K562 (cell line): ENCODE data around the gene MED19. TPM values are rescaled to one million over a fixed set of nuclear protein-coding genes. Genes with fewer than 3 reads are reported as not detected.
A peak's percentile ranks its signal among the peaks of the same experiment; 100 is the strongest.

Source experiments
- ARID2 ChIP-seq: fragments of 450-650 bp; IDR thresholded peaks from 2 replicates; pipeline ENCODE4 v1.6.1; 2017; ENCODE audit warnings: antibody characterized with exemption, mild to moderate bottlenecking
- ELF2 ChIP-seq: fragments of 250-450 bp; sonication (Bioruptor Pico); IDR thresholded peaks from 2 replicates; pipeline ENCODE4 v1.5.0; 2021; ENCODE audit warnings: mild to moderate bottlenecking
- ESRRA ChIP-seq: fragments of 450-650 bp; IDR thresholded peaks from 2 replicates; pipeline ENCODE4 v1.6.1; 2014; ENCODE audit warnings: low read depth, mild to moderate bottlenecking, moderate library complexity, borderline replicate concordance
- FOXA3 ChIP-seq, 2 experiments: fragments of 450-650 bp in 1 of 2; sonication (generic) in 1 of 2; formaldehyde crosslinking; IDR thresholded peaks in 1 of 2; conservative IDR thresholded peaks in 1 of 2; 2 replicates each; pipeline versions ENCODE4 v1.4.0 to v1.8.0; 2020 to 2022; ENCODE audit warnings: mild to moderate bottlenecking in 2 of 2, missing genetic modification reagents in 1 of 2
- GMEB1 ChIP-seq: fragments of 250-450 bp; sonication (Bioruptor Pico); IDR thresholded peaks from 2 replicates; pipeline ENCODE4 v1.4.0; 2020; ENCODE audit warnings: mild to moderate bottlenecking
- HES1 ChIP-seq: fragments of 450-650 bp; IDR thresholded peaks from 2 replicates; pipeline ENCODE4 v1.6.1; 2016; ENCODE audit warnings: low read depth, mild to moderate bottlenecking, moderate library complexity
- OTX1 ChIP-seq: fragments of 450-650 bp; formaldehyde crosslinking; IDR thresholded peaks from 2 replicates; pipeline ENCODE4 v1.4.0; 2022; ENCODE audit warnings: mild to moderate bottlenecking
- ZNF165 ChIP-seq: fragments of 250-450 bp; sonication (Bioruptor Pico); IDR thresholded peaks from 2 replicates; pipeline ENCODE4 v1.4.0; 2020; ENCODE audit warnings: borderline replicate concordance
- ZNF318 ChIP-seq, 2 experiments: fragments of 450-650 bp; IDR thresholded peaks; 2 replicates each; pipeline ENCODE4 v1.6.1; 2016; ENCODE audit warnings: mild to moderate bottlenecking in 2 of 2, borderline replicate concordance in 1 of 2, low read depth in 1 of 2, moderate library complexity in 1 of 2
- ZNF444 ChIP-seq: fragments of 250-450 bp; sonication (Bioruptor Pico); IDR thresholded peaks from 2 replicates; pipeline ENCODE4 v1.4.0; 2020; ENCODE audit warnings: mild to moderate bottlenecking, moderate library complexity
- ZNF609 ChIP-seq: sonication (generic); formaldehyde crosslinking; IDR thresholded peaks from 2 replicates; pipeline ENCODE4 v1.8.1; 2023; ENCODE audit warnings: missing genetic modification reagents, mild to moderate bottlenecking, borderline replicate concordance
- polyA plus RNA-seq, 8 experiments: library from polyadenylated mRNA; depleted of rRNA in 4 of 8; stranded (reverse) in 5 of 8; unstranded in 3 of 8; fragments of >200 nt; fragmentation: Nextera tagmentation in 2 of 8; fragmentation: Illumina TruSeq in 1 of 8; extraction: Ambion mirVana in 2 of 8; extraction: Trizol in 1 of 8; gene quantifications; 2 replicates each; pipeline versions ENCODE4 v1.2.1 to v1.2.3, GENCODE V29; 2011 to 2014; ENCODE audit warnings: inconsistent platforms in 1 of 8, missing spikeins in 1 of 8
- total RNA-seq, 7 experiments: library from RNA; depleted of rRNA in 6 of 7; stranded (reverse); fragments of >200 nt in 6 of 7; fragmentation: Illumina TruSeq in 2 of 7; extraction: Trizol in 2 of 7; gene quantifications; 2 replicates each; pipeline versions ENCODE4 v1.2.1 to v1.2.3, GENCODE V29; 2011 to 2021; ENCODE audit warnings: low replicate concordance in 1 of 7

Gene MED19
- total and polyA plus RNA-seq, 9 of the 15 experiments (the other 6 are each of a cell fraction or from before 2014, with no cell fraction given) = 7.3 to 23.5 (median 15.0) TPM

GRCh38 chr11:57667736-57668433 lies 44.1 kb downstream of the MED19 start, which contains the start of gene ZDHHC5 (continued):
- TF ChIP-seq ZNF609 (CRISPR knock-in tag) (peak; percentile 85; the same call in 1 of the 2 replicates), GMEB1 (CRISPR knock-in tag) (peak; percentile 97), ELF2 (CRISPR knock-in tag) (peak; percentile 65; the same call in 1 of the 2 replicates), ZNF444 (CRISPR knock-in tag) (no peak), OTX1 (0 out of 2 replicates have a peak, but pooled peaks have one; percentile 41), ZNF165 (no peak), ZNF318 (IDR thresholded peaks at IDR 0.05; ENCODE audit: borderline replicate concordance in 1 of 2, low read depth in 1 of 2) (no peak), ESRRA (peak; percentile 90), HES1 (no peak), FOXA3 (CRISPR knock-in tag; conservative IDR thresholded peaks at IDR 0.05 in 1 of 2, IDR thresholded peaks at IDR 0.05 in 1 of 2) (peak in 1 of 2 experiments; percentile 20; a peak in 1 of 4 replicates), ARID2 (no peak)
